ENCODE results near the gene PIWIL4. TPM values are rescaled to one million over a fixed set of nuclear protein-coding genes. Genes with fewer than 3 reads are reported as not detected.

Gene PIWIL4
- total RNA-seq, 1 donor from 2014 or later = 2.6 TPM

GRCh38 chr11:94630221-94630620 is 63.1 kb downstream of the PIWIL4 start:
- H3K9me3 Mint-ChIP-seq (ENCODE audit: low read depth) = peaks cover 12% of the 10 kb centered on the region
- TF ChIP-seq CTCF (IDR thresholded peaks at IDR 0.05) = no peak
- H3K27me3 Mint-ChIP-seq (ENCODE audit: low read depth) = no peaks in the 10 kb centered on the region
- H3K27ac Mint-ChIP-seq (ENCODE audit: unreplicated experiment) = no peak overlapping the region
- no peaks in the 10 kb centered on the region for H3K4me1 Mint-ChIP-seq (ENCODE audit: low read depth)
- DNase-seq (ENCODE audit: low spot score) = no peak
- H3K4me3 Mint-ChIP-seq (ENCODE audit: unreplicated experiment) = no peak overlapping the region
- H3K36me3 Mint-ChIP-seq (ENCODE audit: low read depth) = peaks cover 7% of the 10 kb centered on the region

GRCh38 chr11:94632356-94632755 is 65.2 kb downstream of the PIWIL4 start:
- no peak for TF ChIP-seq CTCF (IDR thresholded peaks at IDR 0.05)
- H3K4me3 Mint-ChIP-seq (ENCODE audit: unreplicated experiment) = no peak overlapping the region
- peaks cover 4% of the 10 kb centered on the region for H3K9me3 Mint-ChIP-seq (ENCODE audit: low read depth)
- no peak for DNase-seq (ENCODE audit: low spot score)
- H3K4me1 Mint-ChIP-seq (ENCODE audit: low read depth) = no peaks in the 10 kb centered on the region
- H3K27me3 Mint-ChIP-seq (ENCODE audit: low read depth) = no peaks in the 10 kb centered on the region
- H3K36me3 Mint-ChIP-seq (ENCODE audit: low read depth) = peaks cover 2% of the 10 kb centered on the region
- H3K27ac Mint-ChIP-seq (ENCODE audit: unreplicated experiment) = no peak overlapping the region

DNA sequence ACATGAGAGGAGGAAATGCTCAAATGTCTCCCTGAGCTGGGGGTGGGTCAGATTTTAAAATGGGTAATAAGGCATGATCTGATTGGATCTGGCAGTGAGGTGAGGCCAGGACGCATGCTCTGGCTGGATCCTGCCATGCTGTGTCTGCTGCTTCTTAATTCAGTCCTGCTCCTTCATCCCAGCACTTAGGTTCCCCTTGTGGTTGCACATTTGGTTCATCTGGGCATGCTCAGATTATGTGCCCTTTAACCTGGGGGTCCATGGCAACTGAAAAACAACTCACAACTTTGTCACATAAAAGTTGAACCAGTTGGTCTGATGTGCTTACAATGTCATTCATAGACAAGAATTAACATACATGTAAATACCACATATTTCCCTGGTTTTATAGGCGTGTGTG is 67.9 kb downstream of the PIWIL4 start:
- no peaks in the 10 kb centered on the region for H3K27me3 Mint-ChIP-seq (ENCODE audit: low read depth)
- H3K4me3 Mint-ChIP-seq (ENCODE audit: unreplicated experiment) = no peak overlapping the region
- H3K9me3 Mint-ChIP-seq (ENCODE audit: low read depth) = no peaks in the 10 kb centered on the region
- no peaks in the 10 kb centered on the region for H3K36me3 Mint-ChIP-seq (ENCODE audit: low read depth)
- DNase-seq (ENCODE audit: low spot score) = no peak
- H3K4me1 Mint-ChIP-seq (ENCODE audit: low read depth) = peaks cover 13% of the 10 kb centered on the region
- no peak for TF ChIP-seq CTCF (IDR thresholded peaks at IDR 0.05)
- no peak overlapping the region for H3K27ac Mint-ChIP-seq (ENCODE audit: unreplicated experiment)

DNA sequence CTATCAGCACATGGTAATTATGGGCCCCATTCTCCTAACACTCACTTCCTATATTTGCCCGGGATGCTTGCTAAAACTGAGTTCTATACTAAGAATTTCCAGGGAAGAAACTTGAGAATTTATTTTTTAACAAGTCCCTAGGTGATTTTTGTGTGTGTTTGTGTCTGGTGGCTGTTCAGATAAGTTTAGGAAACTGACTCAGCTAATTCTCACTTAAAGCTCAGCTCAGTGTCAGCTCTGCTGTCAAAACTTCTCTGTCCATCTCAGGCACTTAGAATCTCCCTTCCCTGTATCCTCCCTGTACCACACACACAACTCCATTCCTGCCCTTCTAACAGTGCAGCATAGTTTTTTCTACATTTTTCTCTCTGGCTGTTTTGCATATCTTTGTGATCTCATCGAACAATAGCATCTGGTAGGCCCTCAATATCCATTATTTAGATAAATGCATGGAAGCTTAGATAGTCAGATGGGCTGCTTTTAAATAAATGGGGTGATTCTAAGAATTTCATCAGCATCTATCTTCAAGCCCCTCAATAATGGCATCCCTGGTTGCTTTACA is 69.3 kb downstream of the PIWIL4 start:
- no peaks in the 10 kb centered on the region for H3K36me3 Mint-ChIP-seq (ENCODE audit: low read depth)

DNA sequence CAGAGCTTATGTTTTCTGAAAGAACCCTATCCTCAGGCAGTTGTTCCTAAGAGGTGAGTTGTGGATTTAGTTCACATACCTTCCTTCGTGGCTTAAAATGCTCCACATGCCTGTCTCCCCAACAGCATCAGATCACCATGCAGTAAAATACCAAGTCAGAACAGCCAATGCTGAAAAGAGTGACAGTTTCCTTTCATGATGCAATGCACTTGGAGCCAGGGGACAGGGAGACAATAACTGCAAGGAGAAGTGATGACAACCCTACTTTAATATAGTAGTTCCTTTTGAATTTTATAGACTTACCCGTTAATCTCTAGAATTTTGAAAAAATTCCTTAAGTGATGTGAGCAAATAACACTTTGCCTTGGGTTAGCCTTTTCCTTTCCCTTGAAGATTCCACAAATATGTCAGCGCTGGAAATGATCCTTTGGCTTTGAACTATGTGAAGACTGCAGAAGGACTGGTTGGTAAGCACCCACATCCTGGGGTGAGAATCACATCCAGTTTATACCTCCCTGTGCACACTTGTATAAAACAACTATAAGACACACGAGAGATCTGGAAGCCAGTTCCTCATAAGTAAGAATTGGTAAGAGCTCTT is 71.2 kb downstream of the PIWIL4 start:
- Mint-ChIP-seq H3K36me3 (ENCODE audit: low read depth) (no peaks in the 10 kb centered on the region), H3K27ac (ENCODE audit: unreplicated experiment) (no peak overlapping the region), H3K9me3 (ENCODE audit: low read depth) (no peaks in the 10 kb centered on the region), H3K27me3 (ENCODE audit: low read depth) (no peaks in the 10 kb centered on the region), H3K4me1 (ENCODE audit: low read depth) (peaks cover 13% of the 10 kb centered on the region), H3K4me3 (ENCODE audit: unreplicated experiment) (no peak overlapping the region)
- TF ChIP-seq CTCF (IDR thresholded peaks at IDR 0.05) = no peak
- no peak for DNase-seq (ENCODE audit: low spot score)

More for the DNA sequence above, 69.3 kb downstream of the PIWIL4 start:
- Mint-ChIP-seq H3K27me3 (ENCODE audit: low read depth) (no peaks in the 10 kb centered on the region), H3K9me3 (ENCODE audit: low read depth) (no peaks in the 10 kb centered on the region), H3K4me3 (ENCODE audit: unreplicated experiment) (no peak overlapping the region), H3K27ac (ENCODE audit: unreplicated experiment) (no peak overlapping the region), H3K4me1 (ENCODE audit: low read depth) (peaks cover 13% of the 10 kb centered on the region)
- DNase-seq (ENCODE audit: low spot score) = no peak
- TF ChIP-seq CTCF (IDR thresholded peaks at IDR 0.05) = no peak

Measured in chondrocyte (in vitro differentiated cells).